HG03103 (cell line): ENCODE measurements around the gene BAZ2B.

ENCODE experiments used
- ATAC-seq: cut with Tn5 transposase; IDR thresholded peaks from one replicate; pipeline ENCODE4 v1.9.1; 2021; ENCODE audit warnings: low read depth; ENCODE audit not compliant: unreplicated experiment

BAZ2B gene

GRCh38 chr2:159585622-159586021 is 30.7 kb downstream of the BAZ2B start:
- no peak for ATAC-seq

GRCh38 chr2:159584796-159585195 is 31.6 kb downstream of the BAZ2B start:
- ATAC-seq: no peak

GRCh38 chr2:159573846-159574606 is 42.3 kb downstream of the BAZ2B start:
- no peak for ATAC-seq

- ATAC-seq: no peak
These were observed 43.1 kb downstream of the BAZ2B start for GRCh38 chr2:159573294-159573693.

- no peak for ATAC-seq
These were observed 43.9 kb downstream of the BAZ2B start for GRCh38 chr2:159572459-159572858.

GRCh38 chr2:159571540-159572260 is 44.6 kb downstream of the BAZ2B start:
- ATAC-seq: no peak

GRCh38 chr2:159564081-159564480 is 52.3 kb downstream of the BAZ2B start:
- no peak for ATAC-seq

- no peak for ATAC-seq
These were observed 54.1 kb downstream of the BAZ2B start for GRCh38 chr2:159562248-159562647.

- no peak for ATAC-seq
These were observed 54.6 kb downstream of the BAZ2B start for GRCh38 chr2:159561786-159562185.

- ATAC-seq: no peak
These were observed 55.1 kb downstream of the BAZ2B start for GRCh38 chr2:159561242-159561641.

- no peak for ATAC-seq
These were observed 57.3 kb downstream of the BAZ2B start for GRCh38 chr2:159559034-159559433.

- no peak for ATAC-seq
These were observed 57.9 kb downstream of the BAZ2B start for GRCh38 chr2:159558479-159558878.

- ATAC-seq: no peak
These were observed 58.8 kb downstream of the BAZ2B start for GRCh38 chr2:159557437-159558034.

- ATAC-seq: no peak
These were observed 60.5 kb downstream of the BAZ2B start for GRCh38 chr2:159555651-159556392.

GRCh38 chr2:159553727-159554126 is 62.6 kb downstream of the BAZ2B start:
- ATAC-seq: no peak

GRCh38 chr2:159551806-159552205 is 64.5 kb downstream of the BAZ2B start:
- no peak for ATAC-seq

GRCh38 chr2:159550231-159550630 is 66.1 kb downstream of the BAZ2B start:
- ATAC-seq: no peak

- no peak for ATAC-seq
These were observed 67.1 kb downstream of the BAZ2B start for GRCh38 chr2:159549234-159549633.

- no peak for ATAC-seq
These were observed 69.5 kb downstream of the BAZ2B start for GRCh38 chr2:159546716-159547430.

GRCh38 chr2:159546039-159546438 is 70.3 kb downstream of the BAZ2B start:
- ATAC-seq: no peak
